ENCODE results near the gene BLCAP.
"Not testable (repeated sequence)": the region's sequence is repeated elsewhere in the genome, so short reads cannot be mapped to it uniquely, and the experiment has no call there.

DNA sequence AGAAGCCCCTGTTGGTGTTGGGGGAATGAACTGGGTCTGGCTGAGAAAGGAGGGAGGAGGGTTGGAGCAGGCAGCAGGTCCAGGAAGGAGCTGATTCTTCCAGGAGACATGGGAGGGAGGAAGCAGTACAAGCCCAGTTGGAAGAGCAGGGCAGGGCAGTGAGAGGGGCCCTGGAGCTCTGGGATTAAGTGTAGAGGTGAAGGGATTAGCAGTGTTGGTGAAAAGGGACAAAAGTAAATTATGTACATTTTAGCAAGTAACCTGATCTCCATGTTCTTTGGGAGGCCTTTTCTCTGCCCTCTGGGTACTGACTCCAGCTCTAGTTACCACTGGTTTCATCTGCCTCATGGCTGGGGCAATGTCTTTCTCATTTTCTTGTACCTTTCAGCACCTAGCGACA is 41.5 kb downstream of the BLCAP start:
- TF ChIP-seq, protein P1, sequence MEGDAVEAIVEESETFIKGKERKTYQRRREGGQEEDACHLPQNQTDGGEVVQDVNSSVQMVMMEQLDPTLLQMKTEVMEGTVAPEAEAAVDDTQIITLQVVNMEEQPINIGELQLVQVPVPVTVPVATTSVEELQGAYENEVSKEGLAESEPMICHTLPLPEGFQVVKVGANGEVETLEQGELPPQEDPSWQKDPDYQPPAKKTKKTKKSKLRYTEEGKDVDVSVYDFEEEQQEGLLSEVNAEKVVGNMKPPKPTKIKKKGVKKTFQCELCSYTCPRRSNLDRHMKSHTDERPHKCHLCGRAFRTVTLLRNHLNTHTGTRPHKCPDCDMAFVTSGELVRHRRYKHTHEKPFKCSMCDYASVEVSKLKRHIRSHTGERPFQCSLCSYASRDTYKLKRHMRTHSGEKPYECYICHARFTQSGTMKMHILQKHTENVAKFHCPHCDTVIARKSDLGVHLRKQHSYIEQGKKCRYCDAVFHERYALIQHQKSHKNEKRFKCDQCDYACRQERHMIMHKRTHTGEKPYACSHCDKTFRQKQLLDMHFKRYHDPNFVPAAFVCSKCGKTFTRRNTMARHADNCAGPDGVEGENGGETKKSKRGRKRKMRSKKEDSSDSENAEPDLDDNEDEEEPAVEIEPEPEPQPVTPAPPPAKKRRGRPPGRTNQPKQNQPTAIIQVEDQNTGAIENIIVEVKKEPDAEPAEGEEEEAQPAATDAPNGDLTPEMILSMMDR (IDR thresholded peaks at IDR 0.05; ENCODE audit: low read depth, low read length, poor library complexity, severe bottlenecking): not testable (repeated sequence)
- TF ChIP-seq EZH2phosphoT487 (IDR thresholded peaks at IDR 0.05; ENCODE audit: borderline replicate concordance, low read length): not testable (repeated sequence)
